AG09309 (cell line): ENCODE results near the gene WDR13.
"Not testable (repeated sequence)": the region's sequence is repeated elsewhere in the genome, so short reads cannot be mapped to it uniquely, and the experiment has no call there.

Experiments used
- DNase-seq: peaks from one replicate; pipeline ENCODE4 v3.0.0-alpha.2; 2010; ENCODE audit warnings: low read depth
- H3K4me3 ChIP-seq: 2 replicates; pipeline ENCODE4 v1.5.1; 2011; ENCODE audit warnings: mild to moderate bottlenecking, low read depth, low read length, moderate library complexity; ENCODE audit not compliant: control insufficient read depth
- TF ChIP-seq, protein P1 (sequence below): IDR thresholded peaks from 2 replicates; pipeline ENCODE4 v1.5.1; 2011; ENCODE audit warnings: mild to moderate bottlenecking, low read depth, low read length, inconsistent platforms; ENCODE audit not compliant: insufficient read depth, control insufficient read depth; ENCODE audit errors: missing control alignments

Gene WDR13

DNA sequence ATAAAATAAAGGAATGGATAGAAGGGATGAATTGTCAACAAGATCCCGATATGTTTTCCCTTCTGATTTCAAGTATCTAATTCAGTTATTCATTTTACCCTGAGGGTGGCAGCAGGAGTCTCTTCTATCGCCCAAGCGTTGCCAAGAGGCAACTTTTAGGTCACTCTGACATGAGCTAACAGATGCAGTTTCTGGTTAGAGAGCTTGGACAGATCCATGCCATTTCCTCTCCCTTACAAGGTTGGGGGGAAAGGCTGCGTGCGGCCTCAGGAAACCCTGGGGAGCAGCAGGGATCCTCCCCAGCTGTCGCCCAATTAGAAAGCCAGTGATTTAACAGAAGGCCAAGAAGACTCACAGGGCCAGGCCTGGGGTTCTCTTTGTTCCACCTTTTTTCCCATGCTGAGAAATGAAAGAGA lies 51.1 kb downstream of the WDR13 start:
- no peak overlapping the region for H3K4me3 ChIP-seq
- TF ChIP-seq, protein P1, sequence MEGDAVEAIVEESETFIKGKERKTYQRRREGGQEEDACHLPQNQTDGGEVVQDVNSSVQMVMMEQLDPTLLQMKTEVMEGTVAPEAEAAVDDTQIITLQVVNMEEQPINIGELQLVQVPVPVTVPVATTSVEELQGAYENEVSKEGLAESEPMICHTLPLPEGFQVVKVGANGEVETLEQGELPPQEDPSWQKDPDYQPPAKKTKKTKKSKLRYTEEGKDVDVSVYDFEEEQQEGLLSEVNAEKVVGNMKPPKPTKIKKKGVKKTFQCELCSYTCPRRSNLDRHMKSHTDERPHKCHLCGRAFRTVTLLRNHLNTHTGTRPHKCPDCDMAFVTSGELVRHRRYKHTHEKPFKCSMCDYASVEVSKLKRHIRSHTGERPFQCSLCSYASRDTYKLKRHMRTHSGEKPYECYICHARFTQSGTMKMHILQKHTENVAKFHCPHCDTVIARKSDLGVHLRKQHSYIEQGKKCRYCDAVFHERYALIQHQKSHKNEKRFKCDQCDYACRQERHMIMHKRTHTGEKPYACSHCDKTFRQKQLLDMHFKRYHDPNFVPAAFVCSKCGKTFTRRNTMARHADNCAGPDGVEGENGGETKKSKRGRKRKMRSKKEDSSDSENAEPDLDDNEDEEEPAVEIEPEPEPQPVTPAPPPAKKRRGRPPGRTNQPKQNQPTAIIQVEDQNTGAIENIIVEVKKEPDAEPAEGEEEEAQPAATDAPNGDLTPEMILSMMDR = no peak
- DNase-seq = peak; percentile 17

DNA sequence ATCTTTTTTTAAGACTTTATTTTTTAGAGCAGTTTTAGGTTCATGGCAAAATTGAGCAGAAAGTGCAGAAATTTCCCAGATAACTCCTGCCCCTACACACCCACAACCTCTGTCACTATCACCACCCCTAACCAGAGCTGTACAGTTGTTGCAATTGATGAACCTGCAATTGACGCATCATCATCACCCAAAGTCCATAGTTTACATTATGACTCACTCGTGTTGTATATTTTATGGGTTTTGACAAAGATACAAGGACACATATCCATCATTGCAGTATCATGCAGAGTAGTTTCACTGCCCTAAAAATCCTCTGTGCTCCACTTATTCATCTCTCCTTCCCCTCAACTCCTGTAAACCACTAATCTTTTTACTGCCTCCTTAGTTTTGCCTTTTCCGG lies 51.8 kb downstream of the WDR13 start:
- no peak for DNase-seq
- TF ChIP-seq, protein P1 = no peak
- H3K4me3 ChIP-seq = no peak overlapping the region

DNA sequence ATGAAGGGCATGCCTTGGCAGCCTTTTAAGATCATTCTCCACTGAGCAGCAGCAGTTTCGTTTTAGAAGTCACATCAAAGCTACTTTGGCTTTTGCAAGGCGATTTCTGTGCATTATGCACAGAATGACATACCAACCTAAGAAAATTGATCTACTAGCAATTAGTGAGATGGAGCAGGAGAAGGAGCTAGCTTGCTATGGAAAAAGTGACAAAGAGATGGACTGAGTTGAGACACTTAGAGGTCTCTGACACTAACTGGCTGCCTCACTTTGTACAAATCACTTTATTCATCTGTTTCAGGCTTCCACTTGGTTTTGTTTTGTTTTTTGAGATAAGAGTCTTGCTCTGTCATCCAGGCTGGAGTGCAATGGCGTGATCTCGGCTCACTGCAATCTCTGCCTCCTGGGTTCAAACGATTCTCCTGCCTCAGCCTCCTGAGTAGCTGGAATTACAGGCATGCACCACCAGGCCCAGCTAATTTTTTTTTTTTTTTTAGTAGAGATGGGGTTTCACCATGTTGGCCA lies 54.8 kb downstream of the WDR13 start:
- not testable (repeated sequence) for DNase-seq, H3K4me3 ChIP-seq

DNA sequence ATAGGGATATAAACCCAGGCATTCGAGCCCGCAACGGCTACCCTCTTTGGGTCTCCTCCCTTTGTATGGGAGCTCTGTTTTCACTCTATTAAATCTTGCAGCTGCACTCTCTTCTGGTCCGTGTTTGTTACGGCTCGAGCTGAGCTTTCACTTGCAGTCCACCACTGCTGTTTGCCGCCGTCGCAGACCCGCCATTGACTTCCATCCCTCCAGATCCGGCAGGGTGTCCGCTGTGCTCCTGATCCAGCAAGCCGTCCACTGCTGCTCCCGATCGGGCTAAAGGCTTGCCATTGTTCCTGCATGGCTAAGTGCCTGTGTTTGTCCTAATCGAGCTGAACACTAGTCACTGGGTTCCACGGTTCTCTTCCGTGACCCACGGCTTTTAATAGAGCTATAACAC lies 57.5 kb downstream of the WDR13 start:
- not testable (repeated sequence) for DNase-seq, H3K4me3 ChIP-seq
